ENCODE results near the gene PCDH8. TPM values are rescaled to one million over a fixed set of nuclear protein-coding genes. Genes with fewer than 3 reads are reported as not detected.

The PCDH8 gene
- total RNA-seq, 4 donors from 2014 or later = not detected

DNA sequence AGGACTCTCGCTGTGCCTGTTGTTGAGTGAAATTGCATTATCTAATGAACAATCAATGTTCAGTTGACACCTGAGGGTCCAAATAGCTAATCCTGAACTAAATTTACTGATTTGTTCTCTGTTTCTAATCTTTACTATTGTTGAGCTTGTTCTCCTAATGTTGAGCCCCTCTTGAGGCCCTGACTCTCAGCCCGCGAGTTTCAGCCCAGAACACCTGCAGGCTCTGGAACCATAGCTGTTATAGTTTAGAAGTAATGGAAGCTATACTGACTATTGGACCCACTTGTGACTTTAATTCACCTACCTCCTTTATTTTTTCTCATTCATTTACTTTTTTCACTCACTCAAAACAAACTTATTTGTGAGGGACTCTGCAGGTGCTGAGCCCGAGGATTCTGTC, 20.6 kb upstream of the PCDH8 start:
- TF ChIP-seq, protein P1, sequence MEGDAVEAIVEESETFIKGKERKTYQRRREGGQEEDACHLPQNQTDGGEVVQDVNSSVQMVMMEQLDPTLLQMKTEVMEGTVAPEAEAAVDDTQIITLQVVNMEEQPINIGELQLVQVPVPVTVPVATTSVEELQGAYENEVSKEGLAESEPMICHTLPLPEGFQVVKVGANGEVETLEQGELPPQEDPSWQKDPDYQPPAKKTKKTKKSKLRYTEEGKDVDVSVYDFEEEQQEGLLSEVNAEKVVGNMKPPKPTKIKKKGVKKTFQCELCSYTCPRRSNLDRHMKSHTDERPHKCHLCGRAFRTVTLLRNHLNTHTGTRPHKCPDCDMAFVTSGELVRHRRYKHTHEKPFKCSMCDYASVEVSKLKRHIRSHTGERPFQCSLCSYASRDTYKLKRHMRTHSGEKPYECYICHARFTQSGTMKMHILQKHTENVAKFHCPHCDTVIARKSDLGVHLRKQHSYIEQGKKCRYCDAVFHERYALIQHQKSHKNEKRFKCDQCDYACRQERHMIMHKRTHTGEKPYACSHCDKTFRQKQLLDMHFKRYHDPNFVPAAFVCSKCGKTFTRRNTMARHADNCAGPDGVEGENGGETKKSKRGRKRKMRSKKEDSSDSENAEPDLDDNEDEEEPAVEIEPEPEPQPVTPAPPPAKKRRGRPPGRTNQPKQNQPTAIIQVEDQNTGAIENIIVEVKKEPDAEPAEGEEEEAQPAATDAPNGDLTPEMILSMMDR (IDR thresholded peaks at IDR 0.05; ENCODE audit: low read depth) = no peak

DNA sequence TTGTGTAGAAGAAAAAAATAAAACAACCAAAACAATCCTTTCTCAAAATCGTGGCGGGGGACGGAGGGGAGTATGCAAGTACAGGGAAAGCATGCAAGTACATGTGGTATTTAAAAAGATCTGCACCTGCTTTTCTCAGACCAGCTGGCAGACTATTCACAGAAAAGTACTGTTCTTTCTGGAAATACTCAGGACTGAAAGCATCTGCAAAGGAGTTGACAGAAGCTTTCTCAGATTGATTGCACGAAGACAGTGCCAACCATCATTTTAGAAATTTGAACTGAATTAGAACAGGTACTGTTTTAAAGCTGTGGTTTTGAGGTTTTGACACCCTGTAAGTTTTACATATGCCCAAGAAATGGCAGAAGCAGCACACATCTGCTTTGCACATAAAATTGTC, 19.8 kb upstream of the PCDH8 start:
- TF ChIP-seq, protein P1 (IDR thresholded peaks at IDR 0.05; ENCODE audit: low read depth) = no peak

DNA sequence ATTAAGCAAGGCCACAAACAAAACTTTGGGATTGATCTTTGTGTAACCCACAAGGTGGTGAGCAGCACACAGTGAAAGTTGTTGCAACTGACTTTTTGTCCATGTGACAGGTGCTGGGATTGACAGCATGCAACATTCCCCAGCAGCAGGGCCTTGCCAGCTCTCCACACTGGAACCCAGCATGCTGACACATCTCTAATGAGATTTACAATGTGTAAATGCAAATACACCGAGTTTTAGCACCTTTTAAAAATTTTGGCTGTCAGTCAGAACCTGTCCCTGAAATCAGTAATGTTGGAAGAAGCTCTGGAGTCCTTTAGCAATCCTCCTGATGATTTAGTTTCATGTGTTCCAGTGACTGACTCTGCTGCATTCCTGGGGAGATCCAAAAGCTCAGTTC, 16.5 kb upstream of the PCDH8 start:
- TF ChIP-seq, protein P1 (IDR thresholded peaks at IDR 0.05; ENCODE audit: low read depth) = no peak

DNA sequence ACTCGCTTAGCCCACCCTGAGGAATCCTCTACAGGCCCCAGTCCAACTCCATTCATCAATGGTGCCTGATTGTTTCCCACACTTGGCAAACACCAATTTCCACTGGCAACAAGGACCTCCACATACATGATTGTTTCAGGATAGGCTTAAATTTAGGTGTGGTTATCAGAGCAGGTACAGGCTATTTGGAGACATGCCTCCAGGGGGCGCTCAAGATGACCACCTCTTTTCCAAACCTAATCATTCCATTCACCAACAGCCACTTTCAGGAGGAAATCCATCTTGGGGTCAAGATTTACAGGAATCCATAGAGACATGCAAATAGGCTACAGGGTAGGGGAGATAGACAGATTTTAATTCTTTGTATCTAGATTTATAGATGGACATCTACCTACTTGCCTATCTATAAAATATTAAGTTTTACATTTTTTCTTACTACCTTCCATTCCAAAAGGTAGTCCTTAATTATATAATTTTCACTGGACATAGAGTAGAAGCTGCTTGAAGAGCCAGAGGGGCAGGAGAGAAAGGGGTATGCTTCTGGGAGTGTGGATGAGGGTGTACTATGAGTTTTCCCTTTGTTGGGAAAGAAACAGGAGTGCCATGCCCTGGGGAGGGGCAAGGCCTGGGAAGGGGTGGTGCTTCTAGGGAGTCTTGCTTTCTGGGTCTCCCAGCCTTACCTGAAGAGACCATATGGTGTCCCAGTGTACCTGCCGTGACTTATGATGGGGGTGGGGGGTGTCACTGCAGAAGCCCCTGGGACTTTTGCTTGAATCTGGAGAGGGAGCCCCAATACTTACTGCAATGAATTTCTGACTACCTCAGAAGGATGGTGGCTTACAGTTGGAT, 14.1 kb upstream of the PCDH8 start:
- TF ChIP-seq, protein P1 (IDR thresholded peaks at IDR 0.05; ENCODE audit: low read depth) = no peak

DNA sequence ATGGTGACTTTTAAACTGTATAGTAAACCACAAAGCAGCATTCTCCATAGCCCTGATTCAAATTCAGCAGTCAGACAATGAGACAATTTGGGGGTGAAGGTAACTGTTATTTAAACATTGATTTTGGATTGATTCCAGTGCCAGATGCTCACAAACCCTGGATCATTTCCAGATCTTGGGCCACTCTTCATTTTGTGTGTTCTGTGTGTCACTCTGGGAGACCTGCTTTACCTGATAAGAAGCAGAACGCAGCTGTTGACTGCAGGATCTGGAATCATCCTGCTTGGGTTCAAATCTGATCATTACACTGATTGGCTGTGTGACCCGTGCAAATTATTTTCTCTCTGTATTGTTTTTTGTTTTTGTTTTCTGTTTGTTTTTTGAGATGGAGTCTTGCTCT, 4.0 kb upstream of the PCDH8 start:
- TF ChIP-seq, protein P1 (IDR thresholded peaks at IDR 0.05; ENCODE audit: low read depth) = no peak

DNA sequence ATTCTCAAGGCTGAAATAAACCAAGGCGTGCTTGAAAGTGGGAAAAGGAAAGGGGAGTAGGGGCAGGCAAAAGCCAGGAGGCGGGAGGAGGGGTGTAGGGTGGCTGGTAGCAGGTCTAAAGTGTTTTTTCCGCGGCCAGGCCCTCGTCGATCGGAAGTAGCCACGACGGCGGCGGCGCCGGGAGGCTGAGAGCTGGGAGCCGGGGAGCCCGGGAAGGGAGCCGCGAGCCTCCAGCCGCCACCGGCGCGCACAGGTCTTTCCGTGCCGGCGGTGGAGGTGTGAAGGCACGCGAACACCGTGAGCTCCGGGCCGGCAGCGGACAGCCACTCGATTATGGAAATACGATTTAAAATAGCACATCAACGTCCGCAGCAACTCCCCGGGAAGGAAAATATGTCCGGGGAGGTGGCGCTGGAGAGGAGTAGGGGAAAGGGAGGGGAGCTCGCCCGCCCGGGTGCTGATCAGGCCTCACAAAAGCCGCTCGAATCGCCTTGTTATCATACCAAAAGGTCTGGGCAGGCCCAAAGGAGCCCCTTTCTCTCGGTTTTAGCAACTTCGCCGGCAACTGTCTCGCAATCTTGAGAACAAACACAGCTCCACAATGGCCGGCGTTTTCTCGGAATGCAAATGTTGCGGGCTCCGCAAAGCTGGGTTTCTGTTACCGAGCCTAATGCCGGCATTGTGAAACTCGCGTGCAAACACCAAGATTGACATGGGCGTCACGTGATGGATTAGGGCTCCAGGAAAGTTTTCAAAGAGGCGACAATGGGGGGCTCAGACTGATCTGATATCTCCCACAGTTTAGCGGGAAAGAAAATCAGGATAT, 2.9 kb upstream of the PCDH8 start:
- TF ChIP-seq, protein P1 (IDR thresholded peaks at IDR 0.05; ENCODE audit: low read depth) = no peak

Data from subcutaneous adipose tissue (tissue), 4 donors.